A204.1 (cell line): ENCODE results near the gene CALY.

Source experiments
- FAIRE-seq: peaks from 2 replicates; lab custom pipeline; 2012; peaks lifted over from hg19 to GRCh38; lab: Jason Lieb, UNC

Gene CALY

GRCh38 chr10:133310399-133310755 is 26.3 kb downstream of the CALY start:
- no peak for FAIRE-seq

DNA sequence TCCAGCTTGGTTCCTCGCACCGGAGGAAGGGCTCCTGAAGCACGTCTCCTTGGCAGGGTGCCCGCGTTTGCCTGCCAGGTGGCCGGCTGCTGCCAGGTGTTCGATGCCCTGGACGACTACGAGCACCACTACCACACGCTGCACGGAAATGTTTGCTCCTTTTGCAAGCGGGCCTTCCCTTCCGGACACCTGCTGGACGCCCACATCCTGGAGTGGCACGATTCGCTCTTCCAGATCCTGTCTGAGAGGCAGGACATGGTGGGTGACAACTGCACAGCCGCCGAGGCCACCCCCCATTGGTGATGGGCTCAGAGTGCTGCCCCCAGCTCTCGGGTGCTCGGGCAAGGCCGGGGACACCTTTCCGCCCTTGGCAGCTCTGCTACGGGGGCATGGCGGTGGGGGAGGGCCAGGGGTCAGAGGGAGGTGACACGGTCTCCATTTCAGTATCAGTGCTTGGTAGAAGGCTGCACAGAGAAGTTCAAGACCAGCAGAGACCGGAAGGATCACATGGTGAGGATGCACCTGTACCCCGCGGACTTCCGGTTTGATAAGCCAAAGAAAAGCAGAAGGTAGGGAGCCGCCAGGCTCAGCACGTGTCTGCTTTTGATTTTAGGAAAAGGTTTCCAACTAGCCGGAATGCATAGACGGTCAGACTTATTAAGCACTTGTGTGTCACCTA is 26.8 kb downstream of the CALY start:
- FAIRE-seq: no peak

- no peak for FAIRE-seq
Observed at GRCh38 chr10:133309100-133309719, 27.5 kb downstream of the CALY start.

- no peak for FAIRE-seq
Observed at GRCh38 chr10:133308421-133309099, 28.1 kb downstream of the CALY start, which contains the start of the genes TUBGCP2 and ZNF511. TSS of gene TUBGCP2 (minus strand) at chr10:133308872. CDS start at chr10:133302941, 5,931 bp downstream. TSS of gene ZNF511 (plus strand) at chr10:133308914. CDS start at chr10:133308944, 30 bp downstream.

- no peak for FAIRE-seq
Observed at GRCh38 chr10:133307776-133308420, 28.8 kb downstream of the CALY start.

GRCh38 chr10:133306941-133307379 is 29.7 kb downstream of the CALY start:
- no peak for FAIRE-seq

- no peak for FAIRE-seq
Observed at GRCh38 chr10:133306097-133306476, 30.6 kb downstream of the CALY start.

DNA sequence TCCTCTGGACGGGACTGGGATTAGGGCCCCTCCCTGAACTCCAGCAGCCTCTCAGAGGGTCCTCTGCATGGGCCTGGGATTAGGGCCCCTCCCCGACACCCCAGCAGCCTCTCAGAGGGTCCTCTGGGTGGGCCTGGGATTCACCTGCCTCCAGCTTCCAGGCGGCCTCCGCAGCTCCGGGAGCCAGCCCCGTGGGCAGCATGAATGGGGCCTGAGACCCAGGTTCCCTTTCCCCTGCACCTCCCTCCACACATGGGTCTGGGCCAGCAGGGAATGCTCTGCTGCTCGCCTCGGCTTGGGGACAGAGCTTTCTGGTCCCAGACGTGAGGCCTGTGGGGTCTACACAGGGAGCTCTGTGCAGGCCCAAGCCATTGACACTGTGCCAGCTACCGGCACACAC is 33.5 kb downstream of the CALY start:
- no peak for FAIRE-seq

DNA sequence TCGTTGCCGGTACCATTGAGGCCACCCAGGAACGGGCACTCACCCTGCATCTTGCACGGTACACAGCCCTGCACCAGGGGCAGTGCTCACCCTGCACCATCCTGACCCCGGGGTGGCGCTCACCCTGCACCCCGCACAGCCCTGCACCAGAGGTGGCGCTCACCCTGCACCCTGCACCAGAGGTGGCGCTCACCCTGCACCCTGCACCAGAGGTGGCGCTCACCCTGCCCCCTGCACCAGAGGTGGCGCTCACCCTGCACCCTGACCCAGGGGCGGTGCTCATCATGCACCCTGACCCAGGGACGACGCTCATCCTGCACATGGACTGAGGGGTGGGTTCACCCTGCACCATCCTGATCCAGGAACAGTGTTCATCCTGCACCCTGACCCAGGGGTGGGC is 34.5 kb downstream of the CALY start:
- no peak for FAIRE-seq

GRCh38 chr10:133299738-133300137 is 37.0 kb downstream of the CALY start:
- no peak for FAIRE-seq

- no peak for FAIRE-seq
Observed at GRCh38 chr10:133299224-133299623, 37.5 kb downstream of the CALY start.

DNA sequence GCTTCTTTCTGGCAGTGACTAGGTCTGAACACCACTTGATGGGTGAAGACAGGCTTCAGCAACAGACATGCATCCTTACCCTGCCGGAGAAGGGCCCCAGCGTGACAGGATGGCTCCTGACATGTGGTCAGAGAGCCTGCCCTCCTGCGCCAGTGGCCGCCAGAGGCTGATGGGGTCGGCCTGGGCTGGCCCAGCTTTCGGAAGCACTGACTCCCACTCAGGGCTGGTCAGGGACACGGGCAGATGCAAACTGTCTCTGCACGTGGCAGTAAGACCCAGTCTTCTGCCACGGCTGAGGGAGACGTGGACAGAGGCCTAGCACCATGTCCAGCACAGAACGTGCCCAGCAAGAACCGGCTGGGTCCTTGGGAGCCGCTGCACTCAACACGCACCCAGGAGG is 38.2 kb downstream of the CALY start:
- FAIRE-seq: no peak

DNA sequence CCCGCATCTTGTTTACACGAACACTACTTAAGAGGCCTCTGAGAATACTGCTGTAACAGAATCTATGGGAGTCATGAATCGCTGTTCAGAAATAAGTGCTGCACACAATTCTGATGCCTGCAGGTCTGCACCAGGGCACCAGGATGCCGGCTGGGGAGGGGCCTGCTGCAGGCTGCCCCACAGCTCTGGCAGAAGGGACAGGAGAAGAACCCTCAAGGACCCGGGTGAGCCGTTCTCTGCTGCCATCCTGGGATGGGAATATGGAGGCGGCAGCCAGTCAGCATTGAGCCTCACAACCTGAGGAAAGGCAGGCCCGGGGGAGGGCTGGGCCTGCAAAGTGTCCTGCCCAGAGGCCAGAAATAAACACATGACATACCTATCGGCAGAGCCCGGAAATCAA is 39.2 kb downstream of the CALY start:
- FAIRE-seq: no peak

GRCh38 chr10:133295426-133296320 is 41.0 kb downstream of the CALY start:
- FAIRE-seq: no peak

DNA sequence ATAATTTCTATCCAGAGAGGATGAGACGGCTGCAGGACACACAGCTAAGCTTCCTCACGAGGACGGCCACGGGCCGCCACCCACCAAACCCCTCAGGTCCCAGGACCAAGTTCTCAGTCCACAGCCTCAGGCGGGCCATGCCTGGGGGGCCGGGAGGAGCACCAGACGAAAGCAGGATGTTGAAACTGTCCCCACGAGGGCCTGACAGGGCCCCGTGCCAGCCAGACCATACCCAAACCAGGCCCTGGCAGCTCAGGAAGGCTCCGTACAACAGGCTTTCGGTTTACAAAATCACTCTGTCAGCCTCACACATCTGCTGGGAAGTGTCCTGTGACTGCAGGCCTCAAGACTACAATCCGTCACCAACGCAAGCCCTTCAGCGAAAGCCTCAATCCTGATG is 42.5 kb downstream of the CALY start:
- FAIRE-seq: no peak

DNA sequence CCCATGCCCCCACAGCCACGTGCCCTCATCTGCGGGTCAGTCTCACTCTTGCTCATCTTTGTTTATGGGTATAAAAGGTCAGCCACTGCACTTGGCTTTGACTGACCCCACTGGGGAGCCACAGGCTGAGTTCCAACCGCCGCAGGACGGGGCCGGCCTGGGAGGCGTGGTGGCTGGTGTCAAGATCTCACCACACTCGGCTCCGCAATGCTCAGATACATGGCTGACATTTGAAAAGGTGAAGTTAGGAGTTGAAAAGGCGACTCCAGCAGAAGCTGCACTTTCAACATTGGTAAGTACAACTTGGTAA is 42.9 kb downstream of the CALY start:
- FAIRE-seq: no peak

DNA sequence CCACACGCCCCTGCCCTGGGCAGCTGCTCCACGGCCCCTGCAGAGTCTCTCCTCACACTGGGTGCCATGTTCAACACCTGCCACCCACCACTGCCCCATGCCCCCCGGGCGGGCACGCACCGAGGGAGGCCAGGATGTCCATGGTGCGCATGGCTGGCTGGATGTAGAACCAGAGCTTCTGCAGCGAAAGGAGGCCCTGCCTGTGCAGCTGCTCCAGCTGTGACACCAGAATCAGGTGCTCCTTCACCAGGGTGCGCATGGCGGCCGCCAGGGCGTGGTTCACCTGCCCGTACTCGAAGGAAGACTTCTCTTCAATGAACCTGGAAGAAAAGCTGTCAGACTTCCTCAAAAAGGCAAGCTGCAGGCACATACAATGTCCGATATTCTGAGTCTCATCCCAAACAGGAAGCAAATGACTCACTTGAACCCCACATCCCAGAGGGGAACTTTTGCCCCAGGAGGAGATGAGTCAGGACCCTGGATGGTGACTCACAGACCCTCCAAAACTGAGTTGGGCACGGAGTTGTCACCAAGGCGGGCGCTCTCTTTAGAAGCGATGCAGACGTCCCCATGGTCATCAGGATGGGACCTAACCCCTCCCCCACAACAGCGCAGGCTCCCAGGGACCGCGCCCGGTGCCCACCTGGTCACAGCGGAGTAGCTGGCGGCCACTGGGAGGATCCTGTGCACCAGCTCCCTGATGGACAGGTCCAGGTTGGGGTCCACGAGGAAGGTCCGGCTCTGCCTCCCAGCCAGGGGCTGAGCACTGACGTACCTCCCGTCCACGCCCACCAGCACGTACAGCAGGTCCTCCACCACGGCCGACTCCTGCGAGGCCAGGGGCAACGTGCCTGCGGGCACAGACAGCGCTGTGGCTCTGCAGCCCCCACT is 43.5 kb downstream of the CALY start:
- FAIRE-seq: no peak

- no peak for FAIRE-seq
Observed at GRCh38 chr10:133289761-133290160, 46.9 kb downstream of the CALY start.

GRCh38 chr10:133287832-133288500 is 48.7 kb downstream of the CALY start:
- FAIRE-seq: no peak

DNA sequence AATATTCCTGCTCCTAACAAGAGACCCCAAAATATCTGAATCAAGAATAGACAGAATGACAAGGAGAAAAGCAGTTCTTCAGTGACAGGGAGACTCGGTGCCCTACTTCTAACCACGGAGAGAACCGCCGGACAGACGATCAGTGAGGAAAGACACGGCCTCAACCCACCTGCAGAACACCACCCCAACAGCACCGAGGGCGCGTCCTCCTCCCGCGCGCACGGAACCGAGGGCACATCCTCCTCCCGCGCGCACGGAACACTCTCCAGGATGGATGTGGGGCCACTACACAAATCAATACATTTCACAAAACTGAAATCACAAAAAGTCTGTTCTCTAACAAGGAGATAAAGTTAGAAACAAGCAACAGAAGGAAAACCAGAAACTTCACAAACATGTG is 50.3 kb downstream of the CALY start:
- no peak for FAIRE-seq

DNA sequence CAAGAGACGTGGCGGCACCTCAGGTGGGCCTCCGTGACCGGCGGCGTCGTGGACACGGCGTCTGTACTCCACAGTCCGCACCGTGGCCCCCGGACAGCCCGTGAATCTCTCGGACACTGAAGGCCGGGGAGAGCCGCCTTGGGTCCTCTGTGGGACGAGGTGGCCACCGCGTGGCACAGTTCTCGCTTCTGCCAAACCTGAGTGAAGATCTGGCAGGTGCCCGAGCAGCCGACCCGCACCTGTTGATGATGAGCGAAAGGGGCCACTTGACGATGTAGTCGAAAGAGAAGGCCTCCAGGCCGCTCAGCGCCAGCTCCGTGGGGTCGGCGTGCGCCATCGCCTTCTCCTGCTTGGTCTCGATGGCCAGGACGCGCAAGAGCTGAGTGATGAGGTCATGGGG is 51.5 kb downstream of the CALY start:
- no peak for FAIRE-seq
